Dedifferentiated amniotic fluid mesenchymal stem cell (primary cell): Measurements from ENCODE around the gene USP17L13.
"Not testable (repeated sequence)": the region's sequence is repeated elsewhere in the genome, so short reads cannot be mapped to it uniquely, and the experiment has no call there.

Experiments
- DNase-seq: peaks from one replicate; pipeline ENCODE4 v3.0.0-alpha.2; 2016; ENCODE audit errors: extremely low spot score

Gene USP17L13, protein sequence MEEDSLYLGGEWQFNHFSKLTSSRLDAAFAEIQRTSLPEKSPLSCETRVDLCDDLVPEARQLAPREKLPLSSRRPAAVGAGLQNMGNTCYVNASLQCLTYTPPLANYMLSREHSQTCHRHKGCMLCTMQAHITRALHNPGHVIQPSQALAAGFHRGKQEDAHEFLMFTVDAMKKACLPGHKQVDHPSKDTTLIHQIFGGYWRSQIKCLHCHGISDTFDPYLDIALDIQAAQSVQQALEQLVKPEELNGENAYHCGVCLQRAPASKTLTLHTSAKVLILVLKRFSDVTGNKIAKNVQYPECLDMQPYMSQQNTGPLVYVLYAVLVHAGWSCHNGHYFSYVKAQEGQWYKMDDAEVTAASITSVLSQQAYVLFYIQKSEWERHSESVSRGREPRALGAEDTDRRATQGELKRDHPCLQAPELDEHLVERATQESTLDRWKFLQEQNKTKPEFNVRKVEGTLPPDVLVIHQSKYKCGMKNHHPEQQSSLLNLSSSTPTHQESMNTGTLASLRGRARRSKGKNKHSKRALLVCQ

DNA sequence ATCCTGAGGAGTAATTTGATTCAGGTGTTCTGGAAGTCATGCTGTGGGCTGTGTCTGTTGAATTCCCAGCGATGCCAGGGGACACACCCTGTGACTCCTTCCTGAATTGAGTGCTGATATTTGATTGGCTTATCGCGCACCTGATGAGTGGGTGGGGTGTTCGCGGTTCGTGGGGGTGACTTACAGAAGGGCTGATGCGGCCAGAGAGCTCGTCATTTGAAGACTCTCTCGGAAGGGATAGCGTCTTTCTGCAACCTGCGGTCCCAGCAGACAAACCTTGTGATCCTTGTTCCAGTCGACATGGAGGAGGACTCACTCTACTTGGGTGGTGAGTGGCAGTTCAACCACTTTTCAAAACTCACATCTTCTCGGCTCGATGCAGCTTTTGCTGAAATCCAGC lies at the start of gene USP17L13:
Gene USP17L13 (plus strand): TSS at position 301 of the 400 bp plus-strand sequence. CDS start 0 bp downstream, at position 301.
- DNase-seq: not testable (repeated sequence)

DNA sequence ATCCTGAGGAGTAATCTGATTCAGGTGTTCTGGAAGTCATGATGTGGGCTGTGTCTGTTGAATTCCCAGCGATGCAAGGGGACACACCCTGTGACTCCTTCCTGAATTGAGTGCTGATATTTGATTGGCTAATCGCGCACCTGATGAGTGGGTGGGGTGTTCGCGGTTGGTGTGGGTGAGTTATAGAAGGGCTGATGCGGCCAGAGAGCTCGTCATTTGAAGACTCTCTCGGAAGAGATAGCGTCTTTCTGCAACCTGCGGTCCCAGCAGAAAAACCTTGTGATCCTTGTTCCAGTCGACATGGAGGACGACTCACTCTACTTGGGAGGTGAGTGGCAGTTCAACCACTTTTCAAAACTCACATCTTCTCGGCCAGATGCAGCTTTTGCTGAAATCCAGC lies 14.3 kb upstream of the USP17L13 start, which contains the start of gene USP17L10:
Gene USP17L10 (plus strand): TSS at position 301 of the 400 bp plus-strand sequence. CDS start 0 bp downstream, at position 301.
- DNase-seq: not testable (repeated sequence)

DNA sequence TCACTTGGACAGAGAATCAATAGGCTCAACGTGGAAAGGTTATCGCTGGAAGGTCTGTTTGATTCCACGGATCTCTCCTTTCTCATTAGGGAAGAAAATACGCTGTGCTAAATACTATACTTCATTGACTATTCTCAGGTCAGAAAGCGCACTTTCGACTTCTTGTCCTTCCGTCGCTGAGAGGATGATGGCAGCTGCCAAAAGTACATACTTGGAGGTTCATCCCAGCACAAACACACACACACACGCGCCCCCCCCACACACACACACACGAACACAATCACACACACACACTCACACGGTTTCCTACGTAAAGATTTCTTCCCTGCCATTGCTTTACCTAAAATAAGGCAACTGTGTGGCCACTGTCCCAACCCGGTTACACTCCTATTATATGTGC lies 10.0 kb upstream of the USP17L13 start:
- not testable (repeated sequence) for DNase-seq

DNA sequence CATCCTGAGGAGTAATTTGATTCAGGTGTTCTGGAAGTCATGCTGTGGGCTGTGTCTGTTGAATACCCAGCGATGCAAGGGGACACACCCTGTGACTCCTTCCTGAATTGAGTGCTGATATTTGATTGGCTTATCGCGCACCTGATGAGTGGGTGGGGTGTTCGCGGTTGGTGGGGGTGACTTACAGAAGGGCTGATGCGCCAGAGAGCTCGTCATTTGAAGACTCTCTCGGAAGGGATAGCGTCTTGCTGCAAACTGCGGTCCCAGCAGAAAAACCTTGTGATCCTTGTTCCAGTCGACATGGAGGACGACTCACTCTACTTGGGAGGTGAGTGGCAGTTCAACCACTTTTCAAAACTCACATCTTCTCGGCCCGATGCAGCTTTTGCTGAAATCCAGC lies 9.6 kb upstream of the USP17L13 start, which contains the start of gene USP17L11:
Gene USP17L11 (plus strand): TSS at position 301 of the 400 bp plus-strand sequence. CDS start 0 bp downstream, at position 301.
- DNase-seq: not testable (repeated sequence)

DNA sequence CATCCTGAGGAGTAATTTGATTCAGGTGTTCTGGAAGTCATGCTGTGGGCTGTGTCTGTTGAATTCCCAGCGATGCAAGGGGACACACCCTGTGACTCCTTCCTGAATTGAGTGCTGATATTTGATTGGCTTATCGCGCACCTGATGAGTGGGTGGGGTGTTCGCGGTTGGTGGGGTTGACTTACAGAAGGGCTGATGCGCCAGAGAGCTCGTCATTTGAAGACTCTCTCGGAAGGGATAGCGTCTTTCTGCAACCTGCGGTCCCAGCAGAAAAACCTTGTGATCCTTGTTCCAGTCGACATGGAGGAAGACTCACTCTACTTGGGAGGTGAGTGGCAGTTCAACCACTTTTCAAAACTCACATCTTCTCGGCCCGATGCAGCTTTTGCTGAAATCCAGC lies 4.8 kb upstream of the USP17L13 start, which contains the start of gene USP17L12:
Gene USP17L12 (plus strand): TSS at position 301 of the 400 bp plus-strand sequence. CDS start 0 bp downstream, at position 301.
- DNase-seq: not testable (repeated sequence)

DNA sequence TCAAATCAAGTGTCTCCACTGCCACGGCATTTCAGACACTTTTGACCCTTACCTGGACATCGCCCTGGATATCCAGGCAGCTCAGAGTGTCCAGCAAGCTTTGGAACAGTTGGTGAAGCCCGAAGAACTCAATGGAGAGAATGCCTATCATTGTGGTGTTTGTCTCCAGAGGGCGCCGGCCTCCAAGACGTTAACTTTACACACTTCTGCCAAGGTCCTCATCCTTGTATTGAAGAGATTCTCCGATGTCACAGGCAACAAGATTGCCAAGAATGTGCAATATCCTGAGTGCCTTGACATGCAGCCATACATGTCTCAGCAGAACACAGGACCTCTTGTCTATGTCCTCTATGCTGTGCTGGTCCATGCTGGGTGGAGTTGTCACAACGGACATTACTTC lies 5.6 kb downstream of the USP17L13 start:
- DNase-seq: not testable (repeated sequence)

DNA sequence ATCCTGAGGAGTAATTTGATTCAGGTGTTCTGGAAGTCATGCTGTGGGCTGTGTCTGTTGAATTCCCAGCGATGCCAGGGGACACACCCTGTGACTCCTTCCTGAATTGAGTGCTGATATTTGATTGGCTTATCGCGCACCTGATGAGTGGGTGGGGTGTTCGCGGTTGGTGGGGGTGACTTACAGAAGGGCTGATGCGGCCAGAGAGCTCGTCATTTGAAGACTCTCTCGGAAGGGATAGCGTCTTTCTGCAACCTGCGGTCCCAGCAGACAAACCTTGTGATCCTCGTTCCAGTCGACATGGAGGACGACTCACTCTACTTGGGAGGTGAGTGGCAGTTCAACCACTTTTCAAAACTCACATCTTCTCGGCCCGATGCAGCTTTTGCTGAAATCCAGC lies 9.4 kb downstream of the USP17L13 start, which contains the start of gene USP17L15:
Gene USP17L15 (plus strand): TSS at position 301 of the 400 bp plus-strand sequence. CDS start 0 bp downstream, at position 301.
- DNase-seq: not testable (repeated sequence)

DNA sequence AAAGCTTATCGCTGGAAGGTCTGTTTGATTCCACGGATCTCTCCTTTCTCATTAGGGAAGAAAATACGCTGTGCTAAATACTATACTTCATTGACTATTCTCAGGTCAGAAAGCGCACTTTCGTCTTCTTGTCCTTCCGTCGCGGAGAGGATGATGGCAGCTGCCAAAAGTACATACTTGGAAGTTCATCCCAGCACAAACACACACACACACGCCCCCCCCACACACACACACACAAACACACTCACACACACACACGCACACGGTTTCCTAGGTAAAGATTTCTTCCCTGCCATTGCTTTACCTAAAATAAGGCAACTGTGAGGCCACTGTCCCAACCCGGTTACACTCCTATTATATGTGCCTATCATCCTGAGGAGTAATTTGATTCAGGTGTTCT lies 13.8 kb downstream of the USP17L13 start:
- DNase-seq: not testable (repeated sequence)

DNA sequence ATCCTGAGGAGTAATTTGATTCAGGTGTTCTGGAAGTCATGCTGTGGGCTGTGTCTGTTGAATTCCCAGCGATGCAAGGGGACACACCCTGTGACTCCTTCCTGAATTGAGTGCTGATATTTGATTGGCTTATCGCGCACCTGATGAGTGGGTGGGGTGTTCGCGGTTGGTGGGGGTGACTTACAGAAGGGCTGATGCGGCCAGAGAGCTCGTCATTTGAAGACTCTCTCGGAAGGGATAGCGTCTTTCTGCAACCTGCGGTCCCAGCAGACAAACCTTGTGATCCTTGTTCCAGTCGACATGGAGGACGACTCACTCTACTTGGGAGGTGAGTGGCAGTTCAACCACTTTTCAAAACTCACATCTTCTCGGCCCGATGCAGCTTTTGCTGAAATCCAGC lies 18.9 kb downstream of the USP17L13 start, which contains the start of gene USP17L17:
Gene USP17L17 (plus strand): TSS at position 301 of the 400 bp plus-strand sequence. CDS start 0 bp downstream, at position 301.
- DNase-seq: not testable (repeated sequence)

DNA sequence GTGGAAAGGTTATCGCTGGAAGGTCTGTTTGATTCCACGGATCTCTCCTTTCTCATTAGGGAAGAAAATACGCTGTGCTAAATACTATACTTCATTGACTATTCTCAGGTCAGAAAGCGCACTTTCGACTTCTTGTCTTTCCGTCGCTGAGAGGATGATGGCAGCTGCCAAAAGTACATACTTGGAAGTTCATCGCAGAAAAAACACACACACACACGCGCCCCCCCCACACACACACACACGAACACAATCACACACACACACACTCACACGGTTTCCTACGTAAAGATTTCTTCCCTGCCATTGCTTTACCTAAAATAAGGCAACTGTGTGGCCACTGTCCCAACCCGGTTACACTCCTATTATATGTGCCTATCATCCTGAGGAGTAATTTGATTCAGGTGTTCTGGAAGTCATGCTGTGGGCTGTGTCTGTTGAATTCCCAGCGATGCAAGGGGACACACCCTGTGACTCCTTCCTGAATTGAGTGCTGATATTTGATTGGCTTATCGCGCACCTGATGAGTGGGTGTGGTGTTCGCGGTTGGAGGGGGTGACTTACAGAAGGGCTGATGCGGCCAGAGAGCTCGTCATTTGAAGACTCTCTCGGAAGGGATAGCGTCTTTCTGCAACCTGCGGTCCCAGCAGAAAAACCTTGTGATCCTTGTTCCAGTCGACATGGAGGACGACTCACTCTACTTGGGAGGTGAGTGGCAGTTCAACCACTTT lies 23.4 kb downstream of the USP17L13 start, which contains the start of gene USP17L18:
Gene USP17L18 (plus strand): TSS at position 678 of the 728 bp plus-strand sequence. CDS start 0 bp downstream, at position 678.
- peak; percentile 13 for DNase-seq

DNA sequence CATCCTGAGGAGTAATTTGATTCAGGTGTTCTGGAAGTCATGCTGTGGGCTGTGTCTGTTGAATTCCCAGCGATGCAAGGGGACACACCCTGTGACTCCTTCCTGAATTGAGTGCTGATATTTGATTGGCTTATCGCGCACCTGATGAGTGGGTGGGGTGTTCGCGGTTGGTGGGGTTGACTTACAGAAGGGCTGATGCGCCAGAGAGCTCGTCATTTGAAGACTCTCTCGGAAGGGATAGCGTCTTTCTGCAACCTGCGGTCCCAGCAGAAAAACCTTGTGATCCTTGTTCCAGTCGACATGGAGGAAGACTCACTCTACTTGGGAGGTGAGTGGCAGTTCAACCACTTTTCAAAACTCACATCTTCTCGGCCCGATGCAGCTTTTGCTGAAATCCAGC lies 28.4 kb downstream of the USP17L13 start, which contains the start of gene USP17L19:
Gene USP17L19 (plus strand): TSS at position 301 of the 400 bp plus-strand sequence. CDS start 0 bp downstream, at position 301.
- DNase-seq: not testable (repeated sequence)

DNA sequence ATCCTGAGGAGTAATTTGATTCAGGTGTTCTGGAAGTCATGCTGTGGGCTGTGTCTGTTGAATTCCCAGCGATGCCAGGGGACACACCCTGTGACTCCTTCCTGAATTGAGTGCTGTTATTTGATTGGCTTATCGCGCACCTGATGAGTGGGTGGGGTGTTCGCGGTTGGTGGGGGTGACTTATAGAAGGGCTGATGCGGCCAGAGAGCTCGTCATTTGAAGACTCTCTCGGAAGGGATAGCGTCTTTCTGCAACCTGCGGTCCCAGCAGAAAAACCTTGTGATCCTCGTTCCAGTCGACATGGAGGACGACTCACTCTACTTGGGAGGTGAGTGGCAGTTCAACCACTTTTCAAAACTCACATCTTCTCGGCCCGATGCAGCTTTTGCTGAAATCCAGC lies 33.1 kb downstream of the USP17L13 start, which contains the start of gene USP17L20:
Gene USP17L20 (plus strand): TSS at position 301 of the 400 bp plus-strand sequence. CDS start 0 bp downstream, at position 301.
- DNase-seq: not testable (repeated sequence)

DNA sequence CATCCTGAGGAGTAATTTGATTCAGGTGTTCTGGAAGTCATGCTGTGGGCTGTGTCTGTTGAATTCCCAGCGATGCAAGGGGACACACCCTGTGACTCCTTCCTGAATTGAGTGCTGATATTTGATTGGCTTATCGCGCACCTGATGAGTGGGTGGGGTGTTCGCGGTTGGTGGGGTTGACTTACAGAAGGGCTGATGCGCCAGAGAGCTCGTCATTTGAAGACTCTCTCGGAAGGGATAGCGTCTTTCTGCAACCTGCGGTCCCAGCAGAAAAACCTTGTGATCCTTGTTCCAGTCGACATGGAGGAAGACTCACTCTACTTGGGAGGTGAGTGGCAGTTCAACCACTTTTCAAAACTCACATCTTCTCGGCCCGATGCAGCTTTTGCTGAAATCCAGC lies 37.9 kb downstream of the USP17L13 start, which contains the start of gene USP17L21:
Gene USP17L21 (plus strand): TSS at position 301 of the 400 bp plus-strand sequence. CDS start 0 bp downstream, at position 301.
- DNase-seq: not testable (repeated sequence)

DNA sequence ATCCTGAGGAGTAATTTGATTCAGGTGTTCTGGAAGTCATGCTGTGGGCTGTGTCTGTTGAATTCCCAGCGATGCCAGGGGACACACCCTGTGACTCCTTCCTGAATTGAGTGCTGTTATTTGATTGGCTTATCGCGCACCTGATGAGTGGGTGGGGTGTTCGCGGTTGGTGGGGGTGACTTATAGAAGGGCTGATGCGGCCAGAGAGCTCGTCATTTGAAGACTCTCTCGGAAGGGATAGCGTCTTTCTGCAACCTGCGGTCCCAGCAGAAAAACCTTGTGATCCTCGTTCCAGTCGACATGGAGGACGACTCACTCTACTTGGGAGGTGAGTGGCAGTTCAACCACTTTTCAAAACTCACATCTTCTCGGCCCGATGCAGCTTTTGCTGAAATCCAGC lies 42.6 kb downstream of the USP17L13 start, which contains the start of gene USP17L22:
Gene USP17L22 (plus strand): TSS at position 301 of the 400 bp plus-strand sequence. CDS start 0 bp downstream, at position 301.
- DNase-seq: not testable (repeated sequence)

DNA sequence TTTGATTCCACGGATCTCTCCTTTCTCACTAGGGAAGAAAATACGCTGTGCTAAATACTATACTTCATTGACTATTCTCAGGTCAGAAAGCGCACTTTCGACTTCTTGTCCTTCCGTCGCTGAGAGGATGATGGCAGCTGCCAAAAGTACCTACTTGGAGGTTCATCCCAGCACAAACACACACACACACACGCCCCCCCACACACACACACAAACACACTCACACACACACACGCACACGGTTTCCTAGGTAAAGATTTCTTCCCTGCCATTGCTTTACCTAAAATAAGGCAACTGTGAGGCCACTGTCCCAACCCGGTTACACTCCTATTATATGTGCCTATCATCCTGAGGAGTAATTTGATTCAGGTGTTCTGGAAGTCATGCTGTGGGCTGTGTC lies 47.0 kb downstream of the USP17L13 start:
- DNase-seq: not testable (repeated sequence)
